Activated CD4-positive, alpha-beta T cell treated with anti-CD3 and anti-CD28 coated beads, Interleukin-2, amount 50 U/mL, for 4 hours (primary cell): Measurements from ENCODE around the gene PAX7.

Experiments
- DNase-seq, 2 experiments: peaks; one replicate each; pipeline ENCODE4 v3.0.0-alpha.2; 2020

The PAX7 gene

DNA sequence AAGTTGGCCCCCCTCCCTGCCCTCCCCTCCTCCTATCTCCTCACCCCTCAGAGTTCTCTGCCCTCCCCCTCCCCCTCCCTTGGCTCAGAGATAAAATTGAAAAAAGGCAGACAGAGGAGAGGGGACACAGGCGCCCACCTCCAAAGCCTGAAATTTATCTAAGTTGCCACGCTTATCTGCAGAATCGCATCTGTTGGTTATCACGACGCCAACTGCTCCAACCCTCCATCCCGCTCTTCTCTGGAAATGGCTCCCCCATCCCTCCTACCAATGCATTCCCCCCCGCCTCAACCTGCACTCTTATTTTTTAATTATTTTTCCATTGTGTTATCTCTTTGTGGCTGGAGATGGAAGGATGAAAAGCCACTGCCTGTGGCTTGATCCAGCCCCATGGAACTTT lies 138.5 kb downstream of the PAX7 start:
- DNase-seq, result no peak

DNA sequence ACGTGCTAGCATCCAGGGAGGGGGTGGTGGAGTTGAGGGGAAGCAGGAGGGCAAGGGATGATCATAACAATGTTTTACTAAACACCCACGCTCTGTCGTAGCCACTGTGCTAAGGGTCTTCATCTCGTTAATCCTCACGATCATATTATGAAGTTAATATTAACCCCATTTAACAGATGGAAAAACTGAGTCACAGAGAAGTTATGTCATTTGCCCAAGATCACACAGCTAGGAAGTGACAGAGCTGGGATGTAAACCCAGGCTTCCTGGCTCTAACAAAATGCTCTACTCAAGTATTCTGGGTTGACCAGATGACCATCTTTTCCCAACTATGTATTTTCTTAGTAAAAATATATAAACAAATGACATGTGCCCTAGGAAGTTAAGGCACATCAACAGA lies 140.2 kb downstream of the PAX7 start:
- no peak for DNase-seq

DNA sequence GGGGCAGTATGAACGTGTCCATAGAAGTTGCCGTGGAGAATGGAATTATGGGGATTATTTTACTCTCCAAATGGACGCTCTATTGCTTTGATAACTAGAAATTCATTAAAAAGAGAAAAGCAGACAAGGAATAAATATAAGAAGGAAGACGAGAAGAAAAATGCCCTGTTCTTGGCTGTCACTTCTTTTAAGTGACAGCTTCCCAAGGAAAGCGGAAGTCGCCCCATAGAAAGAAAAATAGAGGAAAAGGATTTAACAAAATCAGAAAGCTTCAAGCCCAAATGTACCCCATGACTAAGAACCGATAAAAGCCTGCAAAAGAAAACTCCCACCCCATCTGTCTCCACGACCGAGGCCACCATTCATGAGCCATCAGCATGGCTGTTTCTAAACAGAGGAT lies 143.1 kb downstream of the PAX7 start:
- no peak for DNase-seq

DNA sequence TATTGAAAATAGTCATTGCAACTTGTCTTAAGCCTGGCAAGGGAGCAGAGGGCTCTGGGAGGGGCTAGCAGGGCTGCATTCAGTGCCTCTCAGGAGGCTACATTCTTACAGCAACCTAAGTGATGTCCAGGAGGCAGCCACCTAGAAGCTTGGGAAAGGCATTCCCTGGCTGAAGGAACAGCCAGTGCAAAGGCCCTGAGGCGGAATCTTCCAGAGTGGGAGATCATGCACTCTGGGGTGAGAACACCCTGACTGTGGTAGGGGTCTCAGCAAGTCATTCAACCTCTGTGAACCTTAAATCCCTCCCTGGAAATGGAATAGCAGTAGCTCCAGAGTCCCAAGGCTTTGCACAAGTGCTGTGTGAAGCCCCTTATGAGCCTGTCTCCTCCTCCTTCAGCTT lies 144.7 kb downstream of the PAX7 start:
- DNase-seq, result no peak

DNA sequence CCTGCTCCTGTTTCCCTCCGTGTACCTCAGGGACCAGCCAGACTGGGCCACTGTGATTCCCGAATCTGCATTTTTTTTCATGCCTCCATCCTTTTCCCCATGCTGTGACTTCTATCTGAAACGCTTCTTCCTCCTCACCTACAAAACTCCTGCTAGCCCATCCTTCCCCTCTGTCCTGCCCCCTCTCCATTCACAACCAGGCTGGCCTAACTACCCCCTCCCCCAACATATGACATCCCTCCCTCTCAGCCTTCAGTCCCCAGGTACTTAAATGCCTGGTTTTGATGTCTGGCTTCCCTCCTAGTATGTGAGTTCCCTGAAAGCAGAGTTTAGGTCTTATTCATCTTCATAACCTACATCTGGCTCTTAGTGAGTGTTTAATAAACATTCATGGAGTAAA lies 146.1 kb downstream of the PAX7 start:
- DNase-seq, result no peak

DNA sequence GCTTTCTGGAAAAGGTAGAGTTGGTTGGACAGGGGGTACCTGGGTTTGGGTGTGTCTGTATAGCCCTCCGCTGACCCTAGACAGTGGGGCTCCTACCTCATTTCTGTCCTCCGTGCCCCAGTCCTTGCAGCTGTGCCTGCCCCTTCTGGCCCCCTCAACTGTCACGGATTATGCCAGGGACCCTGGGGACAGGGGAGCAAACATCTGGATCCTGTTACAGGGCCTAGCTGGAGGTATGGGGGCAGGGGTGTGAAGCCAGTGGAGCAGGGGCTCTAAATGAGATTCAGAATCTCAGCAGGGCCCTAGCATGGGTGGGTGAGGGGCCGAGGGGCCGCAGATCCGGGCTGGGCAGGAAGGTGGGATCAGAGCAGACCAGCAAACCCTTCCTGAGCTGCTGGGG lies 147.8 kb downstream of the PAX7 start:
- no peak for DNase-seq

DNA sequence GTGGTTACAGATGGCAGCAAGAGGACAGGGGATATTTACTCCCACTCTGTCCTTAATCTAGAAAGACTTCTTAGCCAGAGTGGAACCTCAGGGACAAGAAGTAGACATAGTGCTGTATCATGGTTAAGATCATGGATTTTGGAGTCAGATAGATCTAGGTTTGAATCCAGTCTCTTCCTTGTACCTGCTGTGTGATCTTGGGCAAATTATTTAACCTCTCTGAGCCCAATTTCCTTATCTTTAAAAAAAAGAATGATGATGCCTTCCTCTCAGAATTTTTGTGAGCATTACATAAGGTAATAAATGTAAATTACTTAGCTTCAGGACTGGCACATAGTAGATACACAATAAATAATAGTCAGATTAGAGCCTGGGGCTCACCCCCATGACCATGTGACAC lies 150.4 kb downstream of the PAX7 start:
- no peak for DNase-seq

DNA sequence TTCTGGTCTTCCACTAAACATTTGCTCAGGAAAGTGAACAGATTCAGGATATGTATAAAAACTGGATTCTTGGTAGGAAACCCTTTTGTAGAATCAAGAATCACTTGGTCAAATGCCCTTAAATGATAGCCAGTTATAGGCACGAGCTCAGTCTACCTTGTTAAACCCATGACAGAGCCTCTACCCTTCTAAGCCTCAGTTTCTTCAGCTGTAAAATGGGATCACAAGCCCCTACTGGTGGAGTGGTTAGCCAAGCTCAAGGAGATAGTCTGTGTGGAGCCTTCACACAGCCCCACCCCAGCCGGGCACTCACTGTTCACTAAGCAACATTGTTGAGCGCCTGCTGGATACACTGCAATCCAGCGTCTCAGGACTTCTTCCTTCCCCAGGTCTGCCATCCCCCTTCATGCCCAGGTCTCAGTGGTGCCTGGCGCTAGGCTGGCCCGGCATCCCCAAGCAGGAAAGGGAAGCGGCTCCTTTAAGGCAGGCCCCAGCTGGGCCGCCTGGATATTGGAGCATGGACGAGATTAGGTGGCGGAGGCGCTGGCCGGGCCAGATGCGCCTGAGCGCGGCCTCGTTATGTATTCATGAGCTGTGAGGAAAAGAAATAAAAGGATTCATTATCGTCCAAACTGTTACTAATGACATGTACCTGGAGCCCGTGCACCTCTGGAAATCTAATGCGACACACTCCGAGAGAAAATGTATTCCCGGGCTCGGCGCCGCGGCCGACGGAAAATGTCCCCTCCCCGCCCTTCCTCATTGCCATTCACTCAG lies 153.2 kb downstream of the PAX7 start:
- DNase-seq, result no peak

DNA sequence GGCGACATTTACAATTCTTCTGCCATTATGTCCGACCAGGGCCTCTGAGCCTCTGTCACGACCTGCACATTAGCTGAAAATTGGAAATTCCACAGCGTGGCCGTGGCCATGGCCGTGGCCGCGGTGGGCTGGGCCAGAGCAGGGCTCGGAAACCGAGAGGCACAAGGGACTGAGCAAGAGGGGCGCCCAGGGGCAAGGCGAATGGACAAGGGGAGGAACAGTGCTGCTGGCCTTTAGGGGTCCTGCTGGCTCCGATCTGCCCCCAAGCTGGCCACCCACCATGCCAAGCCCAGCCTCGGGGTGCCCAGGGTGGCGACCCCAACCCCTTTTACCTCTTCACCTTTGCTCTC lies 153.8 kb downstream of the PAX7 start:
- DNase-seq, result no peak

DNA sequence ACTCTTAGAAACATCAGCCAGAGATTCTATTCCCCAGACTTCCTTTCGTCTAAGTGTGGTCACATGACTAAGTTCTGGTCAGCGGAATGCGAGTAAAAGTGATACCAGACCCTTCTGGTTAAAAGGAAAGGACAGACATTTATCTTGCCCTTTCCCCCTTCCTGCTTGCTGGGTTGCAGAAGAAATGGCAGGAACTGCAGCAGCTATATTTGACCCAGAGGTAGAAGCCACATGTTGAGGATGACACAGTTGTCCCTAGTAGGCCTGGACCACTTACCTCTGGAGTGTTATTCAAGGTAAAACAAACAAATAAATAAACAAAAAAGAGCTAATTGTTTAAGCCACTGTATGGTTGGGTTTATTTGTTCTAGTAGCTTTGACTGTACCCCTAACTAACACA lies 155.5 kb downstream of the PAX7 start:
- no peak for DNase-seq

DNA sequence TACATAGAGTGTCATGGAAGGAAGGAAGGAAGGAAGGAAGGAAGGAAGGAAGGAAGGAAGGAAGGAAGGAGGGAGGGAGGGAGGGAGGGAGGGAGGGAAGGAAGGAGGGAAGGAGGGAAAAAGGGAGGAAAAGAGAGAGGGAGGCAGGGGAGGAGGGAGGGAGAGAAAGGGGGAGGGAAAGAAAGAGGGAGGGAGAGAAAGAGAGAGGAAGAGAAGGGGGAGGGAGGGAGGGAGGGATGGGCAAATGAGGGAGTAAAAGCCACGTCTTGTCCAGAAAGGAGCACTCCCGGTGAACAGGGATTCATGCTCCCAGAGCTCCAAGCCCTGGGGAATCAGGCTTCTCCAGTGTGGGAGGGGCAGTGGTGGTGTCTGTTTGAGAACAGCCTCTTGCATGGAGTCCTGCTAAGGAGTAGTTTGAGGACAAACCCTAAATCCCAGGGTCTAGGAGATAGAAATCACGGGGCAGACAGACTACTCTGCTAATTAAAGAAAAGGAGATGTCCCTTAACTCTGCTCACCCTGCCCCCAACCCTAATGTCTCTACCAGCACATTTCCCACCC lies 157.3 kb downstream of the PAX7 start:
- DNase-seq, result no peak

DNA sequence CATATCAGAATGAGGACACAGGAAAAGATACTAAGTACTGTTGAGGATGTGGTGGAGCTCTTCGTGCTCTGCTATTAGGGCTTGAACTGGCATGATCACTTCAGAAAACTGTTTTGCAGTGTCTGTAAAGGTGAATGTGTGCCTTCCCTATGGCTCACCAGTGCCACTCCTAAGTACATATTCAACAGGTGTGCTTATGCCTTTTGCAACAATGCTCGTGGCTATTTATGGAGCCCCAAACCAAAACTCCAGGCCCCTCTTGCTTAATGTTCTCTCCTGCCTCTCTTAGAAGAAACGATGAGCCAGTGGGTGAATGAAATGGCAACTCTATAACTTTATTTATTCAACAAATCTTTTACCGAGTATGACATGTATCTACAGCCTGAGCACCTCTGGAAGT lies 158.6 kb downstream of the PAX7 start:
- DNase-seq, result no peak

DNA sequence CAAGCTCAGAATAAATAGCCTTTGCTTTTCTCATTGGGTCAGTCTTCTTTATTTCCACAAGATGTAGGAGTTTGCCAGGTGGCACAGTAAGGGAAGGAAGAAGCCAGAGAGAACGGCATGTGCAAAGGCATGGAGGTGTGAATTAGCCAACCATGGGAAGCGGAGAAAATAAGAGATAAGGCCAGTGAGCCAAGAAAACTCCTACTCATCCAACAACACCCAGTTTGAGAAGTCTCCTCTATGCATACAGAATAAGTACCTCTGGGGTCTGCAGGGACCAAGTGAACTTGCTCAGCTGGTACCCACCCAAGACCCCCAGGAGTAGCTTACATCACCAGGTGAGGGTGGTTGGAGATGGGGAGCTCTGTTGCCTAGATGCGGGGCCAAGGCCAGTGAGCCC lies 162.1 kb downstream of the PAX7 start:
- no peak for DNase-seq

DNA sequence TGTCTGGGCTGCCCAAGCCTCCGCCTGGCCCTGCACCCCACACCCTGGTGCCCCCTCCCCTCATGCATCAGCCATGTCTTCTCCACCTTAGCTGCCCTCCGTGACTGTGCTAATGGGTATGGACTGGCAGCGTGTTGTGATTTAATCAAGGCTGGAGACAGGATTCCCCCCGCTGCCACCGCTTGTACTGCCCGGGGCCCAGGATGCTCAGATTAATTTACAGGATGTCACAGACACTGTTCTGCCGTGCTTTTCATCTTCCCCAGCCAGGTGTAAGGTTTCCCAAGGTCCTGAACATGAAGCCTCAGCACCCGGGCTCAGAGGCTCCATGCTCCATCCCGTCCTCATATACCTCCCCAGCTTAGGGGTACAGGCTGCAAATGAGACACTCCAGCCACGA lies 162.5 kb downstream of the PAX7 start:
- DNase-seq, result no peak

DNA sequence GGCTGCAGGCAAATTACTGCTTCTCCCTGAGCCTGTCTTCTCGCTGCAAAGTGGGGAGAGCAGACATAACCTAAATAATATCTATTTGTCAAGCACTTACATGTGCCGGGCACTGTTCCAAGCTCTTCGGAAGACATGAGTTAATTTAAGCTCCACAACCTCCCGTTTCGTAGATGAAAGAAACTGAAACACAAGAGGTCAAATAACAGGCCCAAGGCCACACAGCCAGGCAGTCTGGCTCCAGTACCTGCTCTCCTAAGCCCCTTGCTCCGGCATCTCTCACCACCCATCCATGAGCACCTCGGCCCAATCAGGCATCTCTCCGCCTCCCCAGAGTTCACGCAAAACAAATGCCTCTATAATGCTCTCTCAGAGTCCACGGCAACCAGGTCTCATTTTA lies 163.4 kb downstream of the PAX7 start:
- DNase-seq, result no peak

DNA sequence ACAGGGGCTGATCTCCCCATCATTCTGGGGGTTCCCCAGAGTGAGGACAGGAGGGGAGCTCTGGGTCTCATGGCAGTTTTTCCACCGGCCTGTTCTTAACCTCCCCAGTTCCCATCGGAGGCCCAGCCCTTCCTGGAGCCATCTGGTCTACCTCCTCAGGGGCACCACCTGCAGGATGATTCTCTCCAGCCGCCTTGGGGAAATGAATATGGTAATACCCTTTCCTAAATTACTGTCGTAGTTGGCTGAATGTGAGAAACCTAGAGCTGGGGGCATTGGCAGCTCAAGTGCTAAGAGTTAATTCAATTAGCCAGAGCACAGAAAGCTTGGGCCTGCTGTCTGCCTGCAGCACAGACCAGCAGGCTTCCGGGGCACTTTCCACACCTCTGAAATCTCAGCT lies 163.9 kb downstream of the PAX7 start:
- no peak for DNase-seq

DNA sequence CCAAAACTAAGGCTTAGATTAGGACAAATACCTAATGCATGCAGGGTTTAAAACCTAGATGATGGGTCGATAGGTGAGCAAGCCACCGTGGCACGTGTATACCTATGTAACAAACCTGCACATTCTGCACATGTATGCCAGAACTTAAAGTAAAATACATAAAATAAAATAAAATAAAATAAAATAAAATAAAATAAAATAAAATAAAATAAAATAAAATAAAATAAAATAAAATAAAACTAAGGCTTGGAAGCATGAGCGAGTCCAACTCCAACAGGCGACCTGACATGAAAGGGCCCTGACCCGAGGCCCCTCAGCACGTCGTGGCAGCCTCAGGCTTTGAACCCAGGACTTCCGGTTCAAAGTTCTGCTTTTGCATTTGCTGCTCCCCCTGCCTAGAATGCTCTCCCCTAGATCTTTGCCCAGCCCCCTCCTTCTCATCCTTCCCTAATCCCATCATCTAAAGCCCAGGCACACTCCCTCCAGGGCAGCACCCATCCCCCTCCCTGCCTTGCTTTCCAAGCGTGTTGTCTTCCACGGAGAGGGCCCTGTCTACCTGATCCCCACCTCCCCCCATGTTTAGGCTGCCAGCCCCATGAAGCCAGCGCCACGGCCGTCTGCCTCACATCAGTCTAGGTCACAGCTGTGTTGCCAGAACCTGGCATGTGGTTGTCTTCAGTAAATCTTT lies 164.5 kb downstream of the PAX7 start:
- no peak for DNase-seq

DNA sequence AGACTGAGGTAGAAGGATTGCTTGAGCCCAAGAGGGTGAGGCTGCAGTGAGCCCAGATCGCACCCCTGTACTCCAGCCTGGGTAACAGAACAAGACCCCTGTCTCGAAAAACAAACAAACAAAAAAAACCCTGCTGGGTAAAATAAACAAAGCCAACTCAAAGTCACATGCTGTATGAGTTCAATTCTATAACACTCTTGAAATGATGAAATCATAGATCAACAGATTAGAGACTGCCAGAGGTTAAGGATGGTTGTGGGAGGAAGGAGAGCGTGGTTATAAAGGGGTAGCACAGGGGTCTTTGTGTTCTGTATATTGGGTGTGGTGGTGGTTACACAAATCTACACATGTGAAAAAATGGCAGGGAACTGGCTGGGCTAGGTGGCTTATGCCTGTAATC lies 166.3 kb downstream of the PAX7 start:
- no peak for DNase-seq
